GM12878 (cell line): Measurements from ENCODE around the gene CYP4A22. TPM values are rescaled to one million over a fixed set of nuclear protein-coding genes. Genes with fewer than 3 reads are reported as not detected.
A peak's percentile ranks its signal among the peaks of the same experiment; 100 is the strongest.

Experiments
- HCFC1 ChIP-seq: fragments of 150-350 bp; IDR thresholded peaks from 2 replicates; pipeline ENCODE4 v1.6.1; 2014; ENCODE audit warnings: low read length
- NR2F1 ChIP-seq: fragments of 450-650 bp; conservative IDR thresholded peaks from 2 replicates; pipeline ENCODE4 v1.6.1; 2017; ENCODE audit warnings: mild to moderate bottlenecking
- SMC3 ChIP-seq: IDR thresholded peaks from 2 replicates; pipeline ENCODE4 v1.6.1; 2011; ENCODE audit warnings: low read length, improper control_type of control experiment, borderline replicate concordance
- SRF ChIP-seq, 2 experiments: IDR thresholded peaks; 2 replicates each; pipeline ENCODE4 v1.6.1; 2011; ENCODE audit warnings: low read depth in 2 of 2, low read length in 2 of 2, mild to moderate bottlenecking in 1 of 2, moderate library complexity in 1 of 2
- STAT1 ChIP-seq: fragments of 450-650 bp; conservative IDR thresholded peaks from 2 replicates; pipeline ENCODE4 v1.6.1; 2014; ENCODE audit warnings: antibody characterized with exemption, mild to moderate bottlenecking
- STAT3 ChIP-seq: IDR thresholded peaks from 2 replicates; pipeline ENCODE4 v1.6.1; 2011; ENCODE audit warnings: low read depth, low read length, improper control_type of control experiment
- TCF3 ChIP-seq: IDR thresholded peaks from 2 replicates; pipeline ENCODE4 v1.6.1; 2012; ENCODE audit warnings: low read depth, mild to moderate bottlenecking, low read length, borderline replicate concordance; ENCODE audit not compliant: insufficient read depth
- polyA plus RNA-seq, 11 experiments: library from polyadenylated mRNA; depleted of rRNA in 4 of 11; unstranded in 6 of 11; stranded (reverse) in 5 of 11; fragments of >200 nt; fragmentation: Nextera tagmentation in 4 of 11; fragmentation: Illumina TruSeq in 1 of 11; extraction: Ambion mirVana in 4 of 11; extraction: Trizol in 1 of 11; gene quantifications; 1 replicate in 1 of 11; 2 replicates in 10 of 11; pipeline versions ENCODE4 v1.2.1 to v1.2.3, GENCODE V29; 2011 to 2016; ENCODE audit warnings: inconsistent platforms in 2 of 11, missing spikeins in 2 of 11, low read depth in 1 of 11
- total RNA-seq, 4 experiments: library from RNA; depleted of rRNA in 3 of 4; stranded (reverse); fragments of >200 nt in 3 of 4; fragmentation: Illumina TruSeq in 1 of 4; extraction: Trizol in 1 of 4; gene quantifications; 2 replicates each; pipeline versions ENCODE4 v1.2.1 to v1.2.3, GENCODE V29; 2013 to 2021
- TF ChIP-seq, protein P1 (sequence below), 3 experiments: IDR thresholded peaks in 2 of 3; conservative IDR thresholded peaks in 1 of 3; 2 replicates each; pipeline ENCODE4 v1.5.1; 2011; ENCODE audit warnings: low read depth in 3 of 3, low read length in 3 of 3, mild to moderate bottlenecking in 3 of 3, control low read depth in 2 of 3, moderate library complexity in 2 of 3, inconsistent platforms in 1 of 3, mixed read lengths in 1 of 3; ENCODE audit not compliant: control insufficient read depth in 2 of 3, insufficient read depth in 1 of 3; ENCODE audit errors: extremely low read depth in 1 of 3
- TF ChIP-seq, protein P2 (sequence below): fragments of 450-650 bp; formaldehyde crosslinking; IDR thresholded peaks from 2 replicates; pipeline ENCODE4 v1.4.0; 2022; ENCODE audit warnings: mild to moderate bottlenecking, moderate library complexity
- TF ChIP-seq, protein P3 (sequence below): fragments of 450-650 bp; IDR thresholded peaks from 2 replicates; pipeline ENCODE4 v1.6.1; 2017; ENCODE audit warnings: mild to moderate bottlenecking
- TF ChIP-seq, protein P4 (sequence below): fragments of 450-650 bp; IDR thresholded peaks from 2 replicates; pipeline ENCODE4 v1.6.1; 2016; ENCODE audit warnings: mild to moderate bottlenecking

The CYP4A22 gene
- total and polyA plus RNA-seq, 10 of the 15 experiments (the other 5 are each of a cell fraction or from before 2014, with no cell fraction given), result not detected

GRCh38 chr1:47175227-47175934 is 38.1 kb downstream of the CYP4A22 start (continued):
- TF ChIP-seq, protein P1, sequence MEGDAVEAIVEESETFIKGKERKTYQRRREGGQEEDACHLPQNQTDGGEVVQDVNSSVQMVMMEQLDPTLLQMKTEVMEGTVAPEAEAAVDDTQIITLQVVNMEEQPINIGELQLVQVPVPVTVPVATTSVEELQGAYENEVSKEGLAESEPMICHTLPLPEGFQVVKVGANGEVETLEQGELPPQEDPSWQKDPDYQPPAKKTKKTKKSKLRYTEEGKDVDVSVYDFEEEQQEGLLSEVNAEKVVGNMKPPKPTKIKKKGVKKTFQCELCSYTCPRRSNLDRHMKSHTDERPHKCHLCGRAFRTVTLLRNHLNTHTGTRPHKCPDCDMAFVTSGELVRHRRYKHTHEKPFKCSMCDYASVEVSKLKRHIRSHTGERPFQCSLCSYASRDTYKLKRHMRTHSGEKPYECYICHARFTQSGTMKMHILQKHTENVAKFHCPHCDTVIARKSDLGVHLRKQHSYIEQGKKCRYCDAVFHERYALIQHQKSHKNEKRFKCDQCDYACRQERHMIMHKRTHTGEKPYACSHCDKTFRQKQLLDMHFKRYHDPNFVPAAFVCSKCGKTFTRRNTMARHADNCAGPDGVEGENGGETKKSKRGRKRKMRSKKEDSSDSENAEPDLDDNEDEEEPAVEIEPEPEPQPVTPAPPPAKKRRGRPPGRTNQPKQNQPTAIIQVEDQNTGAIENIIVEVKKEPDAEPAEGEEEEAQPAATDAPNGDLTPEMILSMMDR (IDR thresholded peaks at IDR 0.05 in 2 of 3, conservative IDR thresholded peaks at IDR 0.05 in 1 of 3; ENCODE audit: control insufficient read depth in 2 of 3, extremely low read depth in 1 of 3, insufficient read depth in 1 of 3, low read depth in 3 of 3, low read length in 3 of 3), result peak; percentile 92 to 98 (median 98); a peak in 5 of 6 replicates
- no peak for TF ChIP-seq SRF (IDR thresholded peaks at IDR 0.05; ENCODE audit: low read depth in 2 of 2, low read length in 2 of 2)
- TF ChIP-seq, protein P2, sequence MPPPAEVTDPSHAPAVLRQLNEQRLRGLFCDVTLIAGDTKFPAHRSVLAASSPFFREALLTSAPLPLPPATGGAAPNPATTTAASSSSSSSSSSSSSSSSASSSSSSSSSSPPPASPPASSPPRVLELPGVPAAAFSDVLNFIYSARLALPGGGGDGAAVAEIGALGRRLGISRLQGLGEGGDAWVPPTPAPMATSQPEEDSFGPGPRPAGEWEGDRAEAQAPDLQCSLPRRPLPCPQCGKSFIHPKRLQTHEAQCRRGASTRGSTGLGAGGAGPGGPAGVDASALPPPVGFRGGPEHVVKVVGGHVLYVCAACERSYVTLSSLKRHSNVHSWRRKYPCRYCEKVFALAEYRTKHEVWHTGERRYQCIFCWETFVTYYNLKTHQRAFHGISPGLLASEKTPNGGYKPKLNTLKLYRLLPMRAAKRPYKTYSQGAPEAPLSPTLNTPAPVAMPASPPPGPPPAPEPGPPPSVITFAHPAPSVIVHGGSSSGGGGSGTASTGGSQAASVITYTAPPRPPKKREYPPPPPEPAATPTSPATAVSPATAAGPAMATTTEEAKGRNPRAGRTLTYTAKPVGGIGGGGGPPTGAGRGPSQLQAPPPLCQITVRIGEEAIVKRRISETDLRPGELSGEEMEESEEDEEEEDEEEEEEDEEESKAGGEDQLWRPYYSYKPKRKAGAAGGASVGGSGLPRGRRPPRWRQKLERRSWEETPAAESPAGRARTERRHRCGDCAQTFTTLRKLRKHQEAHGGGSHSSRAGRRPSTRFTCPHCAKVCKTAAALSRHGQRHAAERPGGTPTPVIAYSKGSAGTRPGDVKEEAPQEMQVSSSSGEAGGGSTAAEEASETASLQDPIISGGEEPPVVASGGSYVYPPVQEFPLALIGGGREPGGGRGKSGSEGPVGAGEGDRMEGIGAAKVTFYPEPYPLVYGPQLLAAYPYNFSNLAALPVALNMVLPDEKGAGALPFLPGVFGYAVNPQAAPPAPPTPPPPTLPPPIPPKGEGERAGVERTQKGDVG, result no peak
- TF ChIP-seq TCF3, result no peak
- TF ChIP-seq, protein P3, sequence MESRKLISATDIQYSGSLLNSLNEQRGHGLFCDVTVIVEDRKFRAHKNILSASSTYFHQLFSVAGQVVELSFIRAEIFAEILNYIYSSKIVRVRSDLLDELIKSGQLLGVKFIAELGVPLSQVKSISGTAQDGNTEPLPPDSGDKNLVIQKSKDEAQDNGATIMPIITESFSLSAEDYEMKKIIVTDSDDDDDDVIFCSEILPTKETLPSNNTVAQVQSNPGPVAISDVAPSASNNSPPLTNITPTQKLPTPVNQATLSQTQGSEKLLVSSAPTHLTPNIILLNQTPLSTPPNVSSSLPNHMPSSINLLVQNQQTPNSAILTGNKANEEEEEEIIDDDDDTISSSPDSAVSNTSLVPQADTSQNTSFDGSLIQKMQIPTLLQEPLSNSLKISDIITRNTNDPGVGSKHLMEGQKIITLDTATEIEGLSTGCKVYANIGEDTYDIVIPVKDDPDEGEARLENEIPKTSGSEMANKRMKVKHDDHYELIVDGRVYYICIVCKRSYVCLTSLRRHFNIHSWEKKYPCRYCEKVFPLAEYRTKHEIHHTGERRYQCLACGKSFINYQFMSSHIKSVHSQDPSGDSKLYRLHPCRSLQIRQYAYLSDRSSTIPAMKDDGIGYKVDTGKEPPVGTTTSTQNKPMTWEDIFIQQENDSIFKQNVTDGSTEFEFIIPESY, result no peak
- TF ChIP-seq, protein P4, sequence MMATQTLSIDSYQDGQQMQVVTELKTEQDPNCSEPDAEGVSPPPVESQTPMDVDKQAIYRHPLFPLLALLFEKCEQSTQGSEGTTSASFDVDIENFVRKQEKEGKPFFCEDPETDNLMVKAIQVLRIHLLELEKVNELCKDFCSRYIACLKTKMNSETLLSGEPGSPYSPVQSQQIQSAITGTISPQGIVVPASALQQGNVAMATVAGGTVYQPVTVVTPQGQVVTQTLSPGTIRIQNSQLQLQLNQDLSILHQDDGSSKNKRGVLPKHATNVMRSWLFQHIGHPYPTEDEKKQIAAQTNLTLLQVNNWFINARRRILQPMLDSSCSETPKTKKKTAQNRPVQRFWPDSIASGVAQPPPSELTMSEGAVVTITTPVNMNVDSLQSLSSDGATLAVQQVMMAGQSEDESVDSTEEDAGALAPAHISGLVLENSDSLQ, result peak; percentile 81
- TF ChIP-seq SMC3, result peak; percentile 62; the same call in 1 of the 2 replicates
- no peak for TF ChIP-seq NR2F1
- TF ChIP-seq STAT3, result no peak
- no peak for TF ChIP-seq STAT1
- no peak for TF ChIP-seq HCFC1
